CD4-positive, alpha-beta T cell treated with Interleukin-1 beta for 1 hour (primary cell): Measurements from ENCODE around the gene ATF5.
A peak's percentile ranks its signal among the peaks of the same experiment; 100 is the strongest.

ENCODE experiments used
- DNase-seq, 2 donors: peaks; one replicate each; pipeline ENCODE4 v3.0.0-alpha.2; 2020 to 2022

The ATF5 gene

GRCh38 chr19:49929121-49929610 is at the start of gene ATF5, which contains the start of gene NUP62:
TSS of gene ATF5 (plus strand) at chr19:49929205. CDS start at chr19:49930851, 1,646 bp downstream.
TSS of gene NUP62 (minus strand) at chr19:49929504. CDS start at chr19:49909807, 19,697 bp downstream.
- peak; percentile 91 for DNase-seq

- DNase-seq: peak in 1 of 2 donors; percentile 28
Measured at GRCh38 chr19:49879243-49879963, 49.6 kb upstream of the ATF5 start.

DNA sequence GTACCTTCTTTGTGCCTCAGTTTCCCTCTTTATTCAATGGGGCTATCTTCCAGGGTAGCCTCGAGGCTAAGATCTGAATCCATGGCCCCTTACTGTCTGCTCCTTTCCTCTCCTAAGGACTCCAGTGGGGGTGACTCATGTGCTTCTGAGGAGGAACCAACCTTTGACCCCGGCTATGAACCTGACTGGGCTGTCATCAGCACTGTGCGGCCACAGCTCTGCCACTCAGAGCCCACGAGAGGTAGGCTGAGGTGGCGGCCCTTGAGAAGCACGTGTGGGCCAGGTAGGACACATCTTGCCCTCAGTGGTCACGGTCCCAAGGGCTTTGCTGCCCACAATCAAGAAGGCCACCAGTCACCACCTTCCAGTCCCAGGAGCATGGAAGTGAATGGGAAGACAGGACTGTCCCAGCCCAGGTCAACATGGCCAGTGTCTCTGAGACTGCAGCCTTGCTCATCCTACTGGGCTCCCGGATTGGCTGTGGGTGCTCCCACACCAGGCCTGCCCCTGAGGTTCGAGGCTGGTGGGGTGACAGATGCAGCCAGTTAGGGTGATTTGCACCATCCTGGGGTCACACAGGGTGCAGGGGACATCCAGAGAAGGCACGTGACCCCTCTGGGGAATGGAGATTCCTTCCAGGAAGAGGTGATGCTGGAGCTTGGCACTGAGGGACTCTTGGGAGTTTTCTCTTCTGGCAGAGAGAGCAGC is 48.7 kb upstream of the ATF5 start:
- DNase-seq: no peak

DNA sequence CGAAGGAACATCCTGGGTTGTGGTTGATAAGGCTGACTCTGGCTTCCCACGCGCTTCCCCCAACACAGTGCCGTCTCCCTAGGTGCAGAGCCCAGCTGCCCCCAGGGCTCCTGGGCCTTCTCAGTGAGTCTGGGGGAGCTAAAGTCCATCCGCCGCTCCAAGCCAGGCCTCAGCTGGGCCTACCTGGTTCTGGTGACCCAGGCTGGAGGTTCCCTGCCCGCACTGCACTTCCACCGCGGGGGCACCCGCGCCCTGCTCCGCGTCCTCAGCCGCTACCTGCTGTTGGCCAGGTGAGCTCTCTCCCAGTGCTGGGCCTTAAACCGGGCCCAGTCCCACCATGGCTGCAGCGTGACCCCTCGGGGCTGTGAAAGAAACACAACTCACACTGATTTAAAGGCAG is 47.8 kb upstream of the ATF5 start:
- DNase-seq: no peak

DNA sequence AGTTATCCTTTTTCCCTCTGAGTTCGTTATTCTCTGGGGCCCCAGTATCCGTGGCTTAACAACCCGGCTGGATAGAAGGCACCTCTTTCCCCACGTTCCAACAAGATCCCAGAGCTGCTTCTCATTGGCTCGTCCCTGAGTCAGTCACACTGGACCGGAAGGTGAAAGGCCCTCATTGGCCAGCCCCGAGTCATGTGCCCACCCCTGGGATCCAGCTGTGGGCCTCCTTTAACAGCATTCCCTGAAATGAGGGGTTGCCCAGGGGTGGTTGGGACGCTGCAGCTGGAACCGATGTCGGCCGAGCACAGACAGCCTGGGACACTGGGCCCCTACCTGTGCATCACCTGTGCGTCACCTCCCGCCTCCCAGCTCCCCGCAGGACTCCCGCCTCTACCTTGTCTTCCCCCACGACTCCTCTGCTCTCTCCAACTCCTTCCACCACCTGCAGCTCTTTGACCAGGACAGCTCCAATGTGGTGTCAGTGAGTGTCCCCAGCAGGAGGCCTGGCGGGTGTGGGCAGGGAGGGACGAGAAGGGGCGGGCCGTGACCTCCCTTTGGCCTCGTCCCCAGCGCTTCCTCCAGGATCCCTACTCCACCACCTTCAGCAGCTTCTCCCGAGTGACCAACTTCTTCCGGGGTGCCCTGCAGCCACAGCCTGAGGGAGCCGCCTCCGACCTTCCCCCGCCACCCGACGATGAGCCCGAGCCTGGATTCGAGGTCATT is 47.2 kb upstream of the ATF5 start:
- no peak for DNase-seq

DNA sequence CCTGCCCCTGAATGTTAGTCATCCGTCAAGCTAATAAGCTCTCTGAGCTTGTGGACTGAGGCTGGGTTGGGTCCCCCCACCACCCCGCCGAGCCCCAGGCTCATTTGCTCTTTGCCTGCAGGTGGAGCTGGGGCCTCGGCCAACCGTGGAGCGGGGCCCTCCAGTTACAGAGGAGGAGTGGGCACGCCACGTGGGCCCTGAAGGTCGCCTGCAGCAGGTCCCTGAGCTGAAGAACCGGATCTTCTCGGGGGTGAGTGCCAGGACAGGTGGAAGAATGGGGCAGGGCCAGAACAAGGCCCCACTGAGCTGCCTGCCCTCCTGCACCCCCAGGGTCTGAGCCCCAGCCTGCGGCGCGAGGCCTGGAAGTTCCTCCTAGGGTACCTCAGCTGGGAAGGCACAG is 46.4 kb upstream of the ATF5 start:
- DNase-seq: no peak

GRCh38 chr19:49883094-49883493 is 45.9 kb upstream of the ATF5 start:
- no peak for DNase-seq

DNA sequence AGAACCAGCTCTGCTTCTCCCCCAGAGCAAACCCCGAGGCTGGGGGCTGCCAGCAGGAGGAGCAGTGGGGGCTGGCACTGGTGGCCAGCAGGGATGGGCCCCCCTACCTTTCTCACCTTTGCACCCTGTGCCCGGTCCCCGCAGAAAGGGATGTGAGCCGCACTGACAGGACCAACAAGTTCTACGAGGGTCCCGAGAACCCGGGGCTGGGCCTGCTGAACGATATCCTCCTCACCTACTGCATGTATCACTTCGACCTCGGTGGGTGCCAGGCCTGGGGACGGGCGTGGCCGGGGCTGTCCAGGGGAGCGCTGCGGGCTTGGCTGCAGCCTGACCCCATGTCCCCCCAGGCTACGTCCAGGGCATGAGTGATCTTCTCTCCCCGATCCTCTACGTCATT is 44.9 kb upstream of the ATF5 start:
- no peak for DNase-seq

GRCh38 chr19:49884760-49885159 is 44.2 kb upstream of the ATF5 start:
- DNase-seq: no peak

GRCh38 chr19:49887037-49887664 is 41.9 kb upstream of the ATF5 start:
- DNase-seq: no peak

- DNase-seq: no peak
Measured at GRCh38 chr19:49887665-49888509, 41.1 kb upstream of the ATF5 start.

DNA sequence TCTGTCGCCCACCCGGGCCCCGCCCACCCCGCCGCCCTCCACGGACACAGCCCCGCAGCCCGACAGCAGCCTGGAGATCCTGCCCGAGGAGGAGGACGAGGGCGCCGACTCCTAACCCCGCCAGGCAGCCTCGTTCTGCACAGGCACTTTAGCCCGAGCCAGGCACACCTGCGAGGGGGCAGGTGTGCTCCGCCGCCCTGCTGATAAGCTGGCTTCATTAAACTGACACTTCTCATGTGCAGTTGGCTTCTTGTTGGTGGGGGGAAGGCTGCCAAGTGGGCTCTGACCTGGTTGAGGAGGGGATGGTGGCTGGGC is 40.5 kb upstream of the ATF5 start:
- DNase-seq: no peak

- no peak for DNase-seq
Measured at GRCh38 chr19:49889038-49889686, 39.8 kb upstream of the ATF5 start.

GRCh38 chr19:49889687-49890348 is 39.2 kb upstream of the ATF5 start:
- DNase-seq: peak; percentile 83

- peak; percentile 73 to 79 for DNase-seq
Measured at GRCh38 chr19:49890349-49891311, 38.4 kb upstream of the ATF5 start.

DNA sequence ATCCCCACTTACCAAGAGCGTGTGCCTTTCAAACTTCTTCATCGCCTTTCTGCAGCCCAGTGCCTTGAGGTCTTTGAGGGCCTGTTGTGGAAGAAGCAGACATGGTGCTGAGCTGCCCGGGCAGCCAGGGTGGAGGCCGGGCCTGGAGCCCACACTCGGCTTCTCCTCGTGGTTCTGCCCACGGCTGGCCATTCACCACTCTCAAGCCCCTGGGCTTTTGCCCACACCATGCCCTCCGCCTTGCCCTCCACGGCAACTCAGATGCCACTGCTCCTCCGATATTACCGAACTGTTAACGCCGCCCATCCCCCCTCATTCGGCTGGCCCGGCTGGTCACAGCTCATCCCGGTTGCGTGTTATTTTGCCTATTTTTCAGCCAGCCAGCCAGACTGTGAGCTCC is 37.6 kb upstream of the ATF5 start:
- no peak for DNase-seq

- no peak for DNase-seq
Measured at GRCh38 chr19:49892716-49893115, 36.3 kb upstream of the ATF5 start.

DNA sequence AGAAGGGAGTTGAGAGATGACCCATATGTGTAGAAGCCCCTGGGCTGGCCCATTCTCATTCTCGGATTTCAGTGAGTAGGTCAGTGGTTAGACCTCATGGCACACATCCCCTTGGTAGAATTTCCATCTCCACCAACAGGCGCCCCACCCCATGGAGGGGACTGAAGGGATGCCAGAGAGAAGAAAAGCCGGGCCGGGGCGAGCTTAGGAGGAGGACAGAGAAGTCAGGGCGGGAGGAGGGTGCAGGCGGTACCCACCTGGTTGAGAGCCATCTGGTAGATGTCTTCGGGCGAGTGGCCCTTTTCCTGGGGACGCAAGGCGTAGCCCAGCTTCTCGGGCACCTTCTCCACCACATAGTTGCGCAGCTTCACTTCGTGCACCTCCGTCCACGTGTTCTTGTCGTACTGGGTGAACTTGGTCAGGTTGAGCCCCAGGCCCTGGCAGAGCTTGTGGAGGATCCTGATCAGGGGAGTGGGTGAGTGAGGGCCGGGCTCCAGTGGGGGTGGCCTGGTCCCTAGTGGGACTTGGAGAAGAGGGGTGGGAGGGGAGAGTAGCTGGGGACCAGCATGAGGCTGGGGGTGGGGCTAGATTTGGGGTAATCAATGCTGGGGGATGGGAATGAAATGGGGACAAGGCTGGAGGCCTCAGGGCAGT is 34.9 kb upstream of the ATF5 start:
- no peak for DNase-seq

DNA sequence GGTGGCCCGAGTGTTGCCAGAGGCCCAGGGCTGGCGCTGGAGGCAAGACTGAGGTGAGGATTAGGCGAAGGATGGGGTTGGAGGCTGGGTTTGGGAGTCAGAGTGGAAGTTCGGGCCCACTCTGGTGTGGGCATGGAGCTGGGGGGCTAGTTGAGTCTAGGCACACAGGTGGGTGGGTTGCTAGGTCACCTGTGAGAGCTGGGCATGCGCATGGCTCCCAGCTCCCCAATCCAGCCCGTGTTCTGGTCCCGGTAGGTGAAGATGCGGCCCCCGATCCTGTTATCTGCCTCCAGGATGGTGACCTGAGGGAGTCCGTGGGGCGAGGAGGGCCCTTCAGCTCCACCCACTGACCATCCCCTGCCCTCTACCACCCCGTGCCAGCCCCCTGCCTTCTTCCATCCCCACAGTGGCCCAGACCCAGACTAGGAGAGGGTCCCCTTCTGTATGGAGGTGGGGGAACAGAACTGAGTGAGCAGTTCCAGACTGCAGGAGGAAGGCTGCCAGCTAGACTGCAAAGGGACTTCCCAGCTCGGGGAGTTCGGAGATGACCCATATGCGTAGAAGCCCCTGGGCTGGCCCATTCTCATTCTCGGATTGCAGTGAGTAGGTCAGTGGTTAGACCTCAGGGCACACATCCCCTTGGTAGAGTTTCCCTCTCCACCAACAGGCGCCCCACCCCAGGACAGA is 34.0 kb upstream of the ATF5 start:
- DNase-seq: peak; percentile 58 to 60
